Endothelial cell (in vitro differentiated cells): Measurements from ENCODE around the gene ZNF280D. TPM values are rescaled to one million over a fixed set of nuclear protein-coding genes. Genes with fewer than 3 reads are reported as not detected.

Source experiments
- DNase-seq: peaks from one replicate; pipeline ENCODE4 v3.0.0; 2021; ENCODE audit warnings: low spot score
- H3K27ac Mint-ChIP-seq: one replicate; pipeline ENCODE4 v1.8.0; 2021; ENCODE audit warnings: mixed read lengths, inconsistent platforms; ENCODE audit not compliant: unreplicated experiment
- H3K27me3 Mint-ChIP-seq: one replicate; pipeline ENCODE4 v1.8.0; 2021; ENCODE audit warnings: mild to moderate bottlenecking, moderate library complexity, mixed read lengths, inconsistent platforms; ENCODE audit not compliant: unreplicated experiment
- H3K36me3 Mint-ChIP-seq: one replicate; pipeline ENCODE4 v1.8.0; 2021; ENCODE audit warnings: mild to moderate bottlenecking, low read depth, mixed read lengths, inconsistent platforms; ENCODE audit not compliant: unreplicated experiment
- H3K4me1 Mint-ChIP-seq: one replicate; pipeline ENCODE4 v1.8.0; 2021; ENCODE audit warnings: mild to moderate bottlenecking, mixed read lengths, inconsistent platforms; ENCODE audit not compliant: unreplicated experiment
- H3K4me3 Mint-ChIP-seq: one replicate; pipeline ENCODE4 v1.8.0; 2021; ENCODE audit warnings: mild to moderate bottlenecking, mixed read lengths, inconsistent platforms; ENCODE audit not compliant: unreplicated experiment
- H3K9me3 Mint-ChIP-seq: one replicate; pipeline ENCODE4 v1.8.0; 2021; ENCODE audit warnings: mixed read lengths, inconsistent platforms; ENCODE audit not compliant: unreplicated experiment
- CTCF ChIP-seq: fragments of 200-600 bp; sonication (generic); IDR thresholded peaks from one replicate; pipeline ENCODE4 v1.5.0; 2021; ENCODE audit warnings: antibody characterized with exemption; ENCODE audit not compliant: unreplicated experiment
- total RNA-seq: library from RNA; stranded (reverse); fragmentation: NEBNext Ultra II Directional; extraction: Animal tissue kit (Norgen Biotek cat#: 25700); gene quantifications from one replicate; pipeline ENCODE4 v1.2.1, GENCODE V29; 2021; ENCODE audit not compliant: unreplicated experiment

The ZNF280D gene
- total RNA-seq, 1 donor from 2014 or later, result 34.6 TPM

DNA sequence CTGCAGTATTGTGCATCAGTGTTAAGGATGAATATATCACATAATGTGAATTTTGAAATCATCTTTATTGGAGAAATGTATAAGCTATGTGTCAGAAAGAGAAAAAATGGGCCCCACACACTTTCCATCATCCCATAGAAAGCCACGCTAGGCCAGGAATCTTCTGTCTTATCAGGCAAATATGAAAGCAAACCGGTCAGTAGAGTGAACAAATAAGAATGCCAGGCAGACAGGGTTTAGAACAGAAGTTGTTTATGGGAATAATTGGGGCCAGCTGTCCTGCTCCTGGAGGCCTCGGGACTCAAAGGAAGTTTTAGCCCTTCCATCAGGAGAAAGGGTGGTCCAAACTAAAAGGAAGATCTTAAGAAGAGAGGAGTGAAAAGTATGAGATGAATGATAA, 39.5 kb downstream of the ZNF280D start:
- Mint-ChIP-seq H3K4me3 (no peak overlapping the region), H3K36me3 (no peaks in the 10 kb centered on the region), H3K4me1 (no peaks in the 10 kb centered on the region), H3K27ac (no peak overlapping the region), H3K27me3 (no peaks in the 10 kb centered on the region), H3K9me3 (no peaks in the 10 kb centered on the region)
- no peak for DNase-seq
- TF ChIP-seq CTCF, result no peak

GRCh38 chr15:56690733-56691132, 42.6 kb downstream of the ZNF280D start:
- Mint-ChIP-seq H3K36me3 (no peaks in the 10 kb centered on the region), H3K4me3 (no peak overlapping the region), H3K27ac (no peak overlapping the region), H3K27me3 (no peaks in the 10 kb centered on the region), H3K4me1 (no peaks in the 10 kb centered on the region), H3K9me3 (no peaks in the 10 kb centered on the region)
- TF ChIP-seq CTCF, result no peak
- no peak for DNase-seq

DNA sequence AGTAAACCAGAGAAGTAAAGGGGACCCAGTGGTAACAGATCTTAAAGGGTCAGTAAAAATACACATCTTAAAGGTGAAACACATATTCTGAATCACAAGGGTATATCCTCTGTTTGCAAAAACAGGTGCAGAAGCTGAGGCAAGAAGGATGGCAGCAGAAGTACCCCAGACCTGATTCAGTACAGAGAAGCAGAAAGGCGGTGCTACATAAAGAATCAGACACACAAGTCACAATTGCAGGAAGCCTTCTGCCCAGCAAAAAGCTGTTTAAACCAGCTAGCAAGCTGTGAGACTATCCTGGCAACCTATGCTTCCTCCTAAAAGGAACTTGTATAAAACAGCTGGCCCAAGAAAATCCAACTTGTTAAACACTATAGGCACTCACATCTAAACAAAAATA, 49.4 kb downstream of the ZNF280D start:
- no peaks in the 10 kb centered on the region for H3K27me3 Mint-ChIP-seq
- H3K4me3 Mint-ChIP-seq, result no peak overlapping the region
- no peak for TF ChIP-seq CTCF
- peak; percentile 13 for DNase-seq
- no peaks in the 10 kb centered on the region for H3K9me3 Mint-ChIP-seq
- no peaks in the 10 kb centered on the region for H3K36me3 Mint-ChIP-seq
- H3K27ac Mint-ChIP-seq, result no peak overlapping the region
- no peaks in the 10 kb centered on the region for H3K4me1 Mint-ChIP-seq

DNA sequence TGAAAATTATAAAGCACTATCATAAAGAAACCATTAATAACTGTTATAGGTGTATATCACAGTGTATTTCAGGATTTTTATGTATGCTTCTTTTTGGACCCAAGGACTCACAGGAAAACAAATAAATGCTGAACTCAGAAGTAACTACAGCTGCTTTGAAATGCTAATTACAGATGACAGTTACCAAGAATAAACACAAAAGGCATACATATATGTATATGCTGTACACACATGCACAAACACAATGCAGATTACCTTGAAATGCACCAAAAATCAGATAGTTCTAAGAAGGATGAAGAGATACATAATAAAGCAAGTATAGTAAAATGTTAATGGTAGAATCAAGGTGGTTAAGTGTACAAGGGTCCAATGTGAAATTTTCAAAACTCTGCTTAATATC, 52.2 kb downstream of the ZNF280D start:
- H3K4me1 Mint-ChIP-seq, result no peaks in the 10 kb centered on the region
- no peak overlapping the region for H3K4me3 Mint-ChIP-seq
- no peaks in the 10 kb centered on the region for H3K27me3 Mint-ChIP-seq
- no peak for DNase-seq
- H3K36me3 Mint-ChIP-seq, result no peaks in the 10 kb centered on the region
- TF ChIP-seq CTCF, result no peak
- H3K27ac Mint-ChIP-seq, result no peak overlapping the region
- no peaks in the 10 kb centered on the region for H3K9me3 Mint-ChIP-seq

DNA sequence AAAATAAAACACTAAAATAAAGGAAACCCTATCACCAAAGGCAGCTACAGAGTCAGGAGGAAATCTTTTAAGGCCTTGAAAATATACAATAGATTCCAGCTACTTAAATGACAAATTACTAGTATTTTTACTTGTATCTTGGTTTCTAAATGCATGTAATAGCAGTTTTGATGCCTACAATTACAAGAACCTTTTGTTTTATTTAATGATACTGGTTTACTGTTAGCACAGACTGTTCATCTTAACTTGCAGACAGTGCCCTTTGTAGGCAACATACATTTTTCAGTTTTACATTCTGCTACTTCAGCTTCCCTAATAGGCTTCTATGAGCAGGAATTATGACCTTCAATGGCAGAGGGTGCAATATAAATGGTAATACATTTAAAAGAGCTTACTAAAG, 54.1 kb downstream of the ZNF280D start:
- H3K27ac Mint-ChIP-seq, result no peak overlapping the region
- H3K4me3 Mint-ChIP-seq, result no peak overlapping the region

More for the DNA sequence above, 54.1 kb downstream of the ZNF280D start:
- no peaks in the 10 kb centered on the region for H3K9me3 Mint-ChIP-seq
- H3K4me1 Mint-ChIP-seq, result no peaks in the 10 kb centered on the region
- no peaks in the 10 kb centered on the region for H3K36me3 Mint-ChIP-seq
- DNase-seq, result no peak
- TF ChIP-seq CTCF, result no peak
- no peaks in the 10 kb centered on the region for H3K27me3 Mint-ChIP-seq
